Esophagus muscularis mucosa (tissue), 4 donors: Measurements from ENCODE around the gene PIAS4.

Experiments used
- CTCF ChIP-seq, 3 experiments: fragments of 200-600 bp in 2 of 3; fragments of 450-650 bp in 1 of 3; sonication (generic) in 2 of 3; IDR thresholded peaks; one replicate each; pipeline ENCODE4 v1.5.1; 2017 to 2019; ENCODE audit warnings: antibody characterized with exemption in 3 of 3, mild to moderate bottlenecking in 2 of 3, moderate library complexity in 1 of 3
- EP300 ChIP-seq: sonication (generic); formaldehyde crosslinking; IDR thresholded peaks from one replicate; pipeline ENCODE4 v1.6.1; 2017; ENCODE audit warnings: antibody characterized with exemption
- POLR2A ChIP-seq: fragments of 450-650 bp; IDR thresholded peaks from one replicate; pipeline ENCODE4 v1.6.1; 2017; ENCODE audit warnings: antibody characterized with exemption, moderate library complexity, mild to moderate bottlenecking, low read depth
- POLR2AphosphoS5 ChIP-seq, 2 donors: sonication (generic); formaldehyde crosslinking; IDR thresholded peaks; one replicate each; pipeline ENCODE4 v1.6.1; 2017; ENCODE audit warnings: antibody characterized with exemption in 2 of 2

GRCh38 chr19:4010808-4011110 lies 3.2 kb downstream of the PIAS4 start:
- TF ChIP-seq POLR2AphosphoS5 (IDR thresholded peaks at IDR 0.05): no peak
- no peak for TF ChIP-seq CTCF (IDR thresholded peaks at IDR 0.05)
- TF ChIP-seq EP300: no peak
- TF ChIP-seq POLR2A: no peak
